GM21825 (cell line): ENCODE results near the gene TLE4.

ENCODE experiments used
- ATAC-seq: cut with Tn5 transposase; IDR thresholded peaks from one replicate; pipeline ENCODE4 v1.9.1; 2021; ENCODE audit warnings: mild to moderate bottlenecking, moderate library complexity; ENCODE audit not compliant: unreplicated experiment

TLE4 gene

GRCh38 chr9:79570448-79571308, 1.1 kb upstream of the TLE4 start:
- ATAC-seq: no peak

- no peak for ATAC-seq
These were observed 355 bp downstream of the TLE4 start for GRCh38 chr9:79572032-79572607.

- ATAC-seq: no peak
These were observed 1.0 kb downstream of the TLE4 start for GRCh38 chr9:79572608-79573411.

DNA sequence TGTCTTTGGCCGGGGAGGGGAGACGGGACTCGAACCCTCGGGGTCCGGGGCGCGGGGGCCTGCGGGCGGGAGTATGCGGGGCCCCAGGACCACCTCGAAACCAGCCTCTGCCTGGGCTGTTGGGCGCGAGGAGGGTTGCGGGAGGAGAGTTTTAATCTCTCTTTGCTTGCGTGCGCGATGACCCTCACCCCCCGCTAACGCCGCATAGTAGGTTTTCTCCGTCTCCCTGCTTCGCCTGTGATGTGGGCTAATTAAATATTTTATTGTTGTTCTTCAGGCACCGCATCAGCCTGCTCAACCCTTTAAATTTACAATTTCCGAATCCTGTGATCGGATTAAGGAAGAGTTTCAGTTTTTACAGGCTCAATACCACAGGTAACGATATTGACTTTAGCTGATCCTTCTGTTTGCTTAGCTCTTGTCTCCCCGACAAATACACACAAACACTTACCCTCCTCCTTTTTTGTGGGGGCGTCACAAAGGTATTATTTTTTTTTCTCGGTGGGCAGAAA, 1.7 kb downstream of the TLE4 start:
- no peak for ATAC-seq

DNA sequence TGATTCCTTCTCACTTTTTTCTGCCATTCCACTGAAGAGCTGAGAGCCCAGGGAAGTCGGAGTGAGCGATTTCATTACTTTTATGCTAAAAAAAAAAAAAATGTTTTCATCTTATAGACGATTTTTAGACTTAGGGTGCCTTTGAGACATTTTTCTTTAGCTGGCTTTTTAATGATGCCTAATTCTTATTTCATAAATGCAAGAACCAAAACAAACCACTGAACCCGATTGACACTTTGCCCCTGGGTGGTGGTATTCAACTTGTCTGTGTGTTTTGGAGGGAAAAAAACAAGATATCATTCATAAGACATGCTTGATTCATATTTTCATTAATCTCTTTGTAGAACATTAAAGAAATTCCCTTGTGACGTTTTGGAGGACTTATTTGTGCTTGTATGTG, 2.4 kb downstream of the TLE4 start:
- no peak for ATAC-seq

- no peak for ATAC-seq
These were observed 3.0 kb downstream of the TLE4 start for GRCh38 chr9:79574781-79575180.

DNA sequence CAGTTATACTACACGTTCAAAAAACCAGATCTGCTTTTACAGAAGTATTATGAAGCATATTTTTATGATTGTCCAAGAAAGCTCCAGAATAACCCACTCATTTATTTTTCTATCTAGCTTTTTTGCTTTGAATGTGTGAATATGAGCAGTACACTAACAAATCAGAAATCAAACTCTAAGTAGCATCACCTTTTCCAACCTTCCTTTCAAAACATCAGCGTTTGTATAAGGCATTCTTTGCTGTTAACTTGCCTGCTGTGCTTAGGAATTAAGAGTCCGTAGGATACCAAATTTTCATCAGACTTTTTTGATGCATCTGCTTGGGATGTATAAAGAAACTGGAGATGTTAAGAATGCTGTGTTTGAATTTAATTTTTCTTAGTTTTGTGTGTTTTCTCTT, 3.8 kb downstream of the TLE4 start:
- ATAC-seq: no peak

DNA sequence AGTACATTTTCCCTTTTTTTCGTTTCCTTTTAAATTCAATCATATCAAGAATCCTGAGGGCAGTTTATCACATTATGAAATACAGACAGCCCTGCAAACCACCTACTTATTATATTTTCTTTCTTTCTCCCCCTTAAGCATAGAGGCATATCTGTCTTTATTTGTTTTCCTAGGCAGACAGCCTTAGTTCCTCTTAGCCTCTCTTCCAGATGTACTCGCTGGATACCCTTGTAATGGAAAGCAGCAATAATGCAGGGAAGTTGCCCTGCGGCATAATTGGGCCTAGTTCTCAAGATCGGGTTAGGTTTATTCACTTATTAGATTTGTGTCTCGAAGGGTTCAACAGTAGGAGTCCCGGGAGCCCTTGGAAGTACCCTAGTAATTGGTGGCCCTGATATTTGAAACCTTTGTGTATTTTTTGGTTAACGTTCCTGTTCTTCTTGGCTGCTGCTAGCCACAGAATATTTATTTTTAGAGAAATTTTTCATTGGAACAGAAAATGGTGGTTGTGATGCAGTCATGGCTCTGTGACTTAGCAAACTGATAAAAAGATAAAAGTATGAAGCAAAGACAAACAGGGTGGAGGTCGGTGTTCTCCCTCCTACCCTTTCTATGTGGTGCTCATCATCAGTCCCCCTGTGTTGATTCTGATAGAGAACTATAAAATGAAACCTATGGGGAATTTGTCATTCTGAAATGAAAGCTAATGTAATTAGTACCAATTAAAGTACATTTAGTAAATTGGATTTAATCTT, 6.4 kb downstream of the TLE4 start:
- ATAC-seq: no peak

- no peak for ATAC-seq
These were observed 7.1 kb downstream of the TLE4 start for GRCh38 chr9:79578891-79579290.

GRCh38 chr9:79579624-79580023, 7.9 kb downstream of the TLE4 start:
- ATAC-seq: no peak

DNA sequence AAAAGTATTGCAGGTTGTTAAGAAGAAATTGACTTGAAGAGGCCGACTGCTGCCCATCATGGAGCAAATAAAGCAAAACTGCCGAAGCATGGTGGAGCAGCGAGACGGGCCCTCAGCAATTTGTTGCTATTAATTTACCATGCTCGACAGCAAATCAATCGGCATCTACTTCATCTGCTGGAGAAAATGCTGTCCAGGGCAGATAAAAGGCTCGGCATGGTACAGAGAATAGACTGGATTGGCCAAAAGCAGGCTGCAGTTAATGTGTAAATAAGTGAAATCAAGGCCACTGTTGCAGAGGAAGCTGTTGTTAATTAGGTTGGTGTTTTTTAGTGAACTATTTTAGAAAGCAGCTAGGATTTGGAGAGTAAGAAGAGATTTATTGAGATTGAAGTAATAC, 8.3 kb downstream of the TLE4 start:
- ATAC-seq: no peak

- no peak for ATAC-seq
These were observed 9.6 kb downstream of the TLE4 start for GRCh38 chr9:79581388-79581787.

DNA sequence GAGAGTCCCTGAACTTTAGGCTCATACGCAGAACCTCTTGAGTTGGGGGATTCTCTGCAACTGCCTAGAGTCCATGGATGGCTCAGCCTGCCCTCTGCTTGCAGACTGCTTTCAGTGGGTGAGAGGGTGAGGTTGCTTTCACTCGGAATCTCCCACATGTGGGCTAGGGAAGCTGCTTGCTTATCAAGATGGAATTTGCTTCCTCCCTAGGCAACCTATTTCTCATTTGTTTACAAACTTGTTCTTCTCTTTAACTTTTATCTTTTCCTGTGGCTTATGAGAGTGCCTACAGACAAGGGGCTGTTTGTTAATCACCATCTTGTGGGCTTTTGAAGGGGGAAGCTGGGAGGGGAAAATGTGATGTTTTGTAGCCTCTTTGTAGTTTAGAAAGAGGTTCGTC, 10.0 kb downstream of the TLE4 start:
- ATAC-seq: no peak

DNA sequence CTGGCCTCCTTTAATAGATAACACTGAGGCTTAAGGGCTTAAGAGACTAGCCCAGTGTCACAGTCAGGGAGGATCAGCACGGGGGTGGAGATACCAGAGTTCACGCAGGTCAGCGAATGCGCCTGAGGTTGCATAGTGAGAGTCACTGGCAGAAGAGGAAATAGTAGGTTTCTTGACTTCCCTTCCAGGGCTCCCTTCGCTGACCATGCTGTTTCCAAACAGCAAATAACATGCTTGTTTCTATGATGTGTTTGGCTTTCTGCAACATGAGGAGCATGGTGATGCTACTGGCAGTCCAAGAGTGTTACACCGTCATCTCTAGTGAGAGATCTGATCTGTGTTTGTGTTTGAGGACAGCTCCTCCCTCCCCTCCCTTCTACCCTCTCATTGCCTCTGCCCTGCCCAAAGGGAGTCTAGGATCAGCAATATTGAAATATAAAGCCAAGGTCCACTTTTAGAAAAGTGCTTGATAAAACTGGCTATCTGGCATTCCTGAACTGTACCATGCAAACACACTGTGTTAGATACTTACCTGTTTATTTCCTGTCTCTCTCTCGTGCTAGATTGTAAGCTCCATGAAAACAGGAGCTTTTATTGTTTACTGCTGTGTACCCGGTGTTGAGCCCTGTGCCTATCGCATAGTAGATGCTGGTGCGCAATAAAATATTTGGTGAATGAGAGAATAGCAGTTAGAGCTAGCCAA, 12.3 kb downstream of the TLE4 start:
- ATAC-seq: peak; percentile 63

- no peak for ATAC-seq
These were observed 12.9 kb downstream of the TLE4 start for GRCh38 chr9:79584655-79584982.

DNA sequence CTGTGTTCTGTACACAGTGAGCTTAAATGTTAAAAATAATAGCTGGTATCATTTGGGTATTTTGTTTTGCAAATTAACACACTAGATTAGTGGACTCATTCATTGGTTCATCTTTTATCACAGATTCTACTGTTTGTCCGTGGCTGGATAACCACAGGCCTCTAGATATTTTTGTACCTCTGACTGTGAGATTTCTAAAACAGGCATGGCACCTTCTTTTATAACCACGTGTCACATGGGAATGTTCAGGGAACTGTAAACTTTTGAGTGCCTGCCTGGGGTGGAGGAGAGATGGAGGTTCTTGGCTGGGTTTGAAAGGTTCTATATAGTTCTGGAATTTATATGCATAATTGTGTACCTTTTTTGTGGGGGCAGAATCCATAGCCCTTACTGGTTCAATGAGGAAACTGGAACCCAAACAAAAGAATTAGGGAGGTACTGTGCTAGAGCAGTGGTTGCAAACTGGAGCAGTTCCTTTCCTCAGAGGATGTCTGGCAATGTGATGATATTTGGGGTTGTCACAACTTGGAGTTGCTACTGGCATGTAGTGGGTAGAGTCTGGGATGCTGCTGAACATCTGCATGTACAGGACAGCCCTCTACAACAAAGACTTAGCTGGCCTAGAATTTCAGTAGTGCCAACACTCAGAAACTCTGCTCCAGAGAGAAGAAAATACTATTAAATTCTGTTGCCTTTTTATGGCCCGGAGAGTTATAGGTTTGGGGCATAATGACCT, 16.9 kb downstream of the TLE4 start:
- ATAC-seq: no peak

DNA sequence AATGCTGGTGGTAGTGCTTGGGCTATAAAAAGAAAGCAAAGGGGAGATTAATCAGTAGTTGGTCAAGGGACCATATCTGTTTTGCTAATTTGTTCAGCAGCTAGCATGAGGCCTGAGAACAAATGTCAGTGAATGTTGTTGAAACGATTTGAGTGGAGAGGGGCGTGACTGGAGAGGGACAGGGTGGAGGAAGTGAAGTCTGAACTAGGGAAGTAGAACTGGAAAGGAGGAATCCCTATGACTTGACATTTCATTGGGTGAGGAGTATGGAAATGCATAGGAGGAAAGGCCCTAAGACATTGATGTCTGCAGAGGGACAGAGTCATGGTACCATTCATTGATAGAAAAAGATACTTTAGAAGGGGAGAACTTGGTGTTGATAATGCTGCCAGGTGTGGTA, 19.7 kb downstream of the TLE4 start:
- ATAC-seq: no peak

DNA sequence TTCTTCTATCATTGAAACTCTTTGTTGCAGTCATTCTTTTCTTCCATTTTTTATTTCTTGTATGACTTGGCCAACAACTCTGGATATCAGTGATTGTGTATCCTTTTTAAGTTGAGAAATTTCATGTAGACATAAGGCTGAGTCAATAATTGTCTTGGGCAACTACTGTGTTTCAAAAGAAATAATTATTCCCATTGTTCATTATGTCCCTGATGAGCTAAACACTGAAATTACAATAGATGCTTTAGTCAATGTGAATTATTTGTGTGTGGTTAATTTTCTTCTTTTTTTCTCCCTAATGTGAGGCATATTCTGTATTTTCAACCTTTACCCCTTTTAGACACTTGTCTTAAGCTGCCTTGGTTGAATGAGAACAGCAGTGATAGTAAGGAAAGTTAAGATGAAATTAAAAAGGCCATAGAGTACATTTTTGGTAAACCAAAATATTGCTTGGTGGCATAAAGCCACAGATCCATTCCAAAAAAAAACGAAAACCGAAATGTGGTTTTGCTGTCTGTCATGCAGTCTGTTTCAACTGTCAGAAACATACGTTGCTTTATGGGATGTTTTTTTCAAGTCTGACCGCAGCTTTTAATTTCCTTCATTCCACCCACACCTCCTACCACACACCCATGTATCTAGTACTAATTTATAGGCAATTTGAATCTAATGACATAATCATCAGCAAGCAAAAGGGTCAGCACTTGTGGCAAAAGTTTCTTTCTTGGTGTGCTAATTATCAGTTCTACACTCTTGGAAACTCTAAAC, 21.1 kb downstream of the TLE4 start:
- no peak for ATAC-seq
